HepG2 (cell line): ENCODE data around the gene MTF2. TPM values are rescaled to one million over a fixed set of nuclear protein-coding genes. Genes with fewer than 3 reads are reported as not detected.

Experiments
- ATRX ChIP-seq: sonication (generic); formaldehyde crosslinking; IDR thresholded peaks from 2 replicates; pipeline ENCODE4 v1.4.0; 2020; ENCODE audit warnings: missing genetic modification reagents, borderline replicate concordance
- BCL6 ChIP-seq: IDR thresholded peaks from 2 replicates; pipeline ENCODE4 v1.6.1; 2016; ENCODE audit warnings: missing genetic modification reagents, missing compliant biosample characterization
- BCLAF1 ChIP-seq: fragments of 450-650 bp; IDR thresholded peaks from 2 replicates; pipeline ENCODE4 v1.6.1; 2017; ENCODE audit warnings: mild to moderate bottlenecking
- HES4 ChIP-seq: sonication (generic); formaldehyde crosslinking; IDR thresholded peaks from 2 replicates; pipeline ENCODE4 v1.9.0; 2021; ENCODE audit warnings: mild to moderate bottlenecking, missing genetic modification reagents, borderline replicate concordance
- IKZF4 ChIP-seq: sonication (generic); formaldehyde crosslinking; IDR thresholded peaks from 2 replicates; pipeline ENCODE4 v1.5.1; 2020; ENCODE audit warnings: borderline replicate concordance, mild to moderate bottlenecking, low read depth, missing genetic modification reagents; ENCODE audit errors: not compliant biosample characterization
- MBNL3 ChIP-seq: fragments of 250-450 bp; sonication (Bioruptor Pico); conservative IDR thresholded peaks from 2 replicates; pipeline ENCODE4 v1.8.0; 2022; ENCODE audit warnings: mild to moderate bottlenecking, inconsistent platforms
- MEIS2 ChIP-seq: sonication (generic); formaldehyde crosslinking; IDR thresholded peaks from 2 replicates; pipeline ENCODE4 v1.9.0; 2021; ENCODE audit warnings: mild to moderate bottlenecking, missing genetic modification reagents
- NKX3-1 ChIP-seq: sonication (generic); formaldehyde crosslinking; IDR thresholded peaks from 2 replicates; pipeline ENCODE4 v1.5.0; 2020; ENCODE audit warnings: missing genetic modification reagents
- PITX1 ChIP-seq: sonication (generic); formaldehyde crosslinking; IDR thresholded peaks from 2 replicates; pipeline ENCODE4 v1.5.1; 2020; ENCODE audit warnings: mild to moderate bottlenecking, missing genetic modification reagents
- RFX5 ChIP-seq: IDR thresholded peaks from 2 replicates; pipeline ENCODE4 v1.6.1; 2011; ENCODE audit warnings: low read depth, low read length, improper control_type of control experiment
- SKI ChIP-seq: fragments of 450-650 bp; IDR thresholded peaks from one replicate; pipeline ENCODE4 v1.6.1; 2018; ENCODE audit warnings: mild to moderate bottlenecking; ENCODE audit not compliant: partially characterized antibody
- SMAD9 ChIP-seq: sonication (generic); formaldehyde crosslinking; IDR thresholded peaks from 2 replicates; pipeline ENCODE4 v1.5.1; 2020; ENCODE audit warnings: mild to moderate bottlenecking, missing genetic modification reagents
- ZNF7 ChIP-seq: IDR thresholded peaks from 2 replicates; pipeline ENCODE4 v1.6.1; 2016; ENCODE audit warnings: missing biosample characterization, missing genetic modification reagents
- ZNF746 ChIP-seq: sonication (generic); formaldehyde crosslinking; IDR thresholded peaks from 2 replicates; pipeline ENCODE4 v1.8.0; 2022; ENCODE audit warnings: mild to moderate bottlenecking, missing genetic modification reagents
- polyA plus RNA-seq, 8 experiments: library from polyadenylated mRNA; depleted of rRNA in 3 of 8; stranded (reverse) in 7 of 8; unstranded in 1 of 8; fragments of >200 nt; fragmentation: Illumina TruSeq in 4 of 8; extraction: Trizol in 4 of 8; gene quantifications; 2 replicates each; pipeline versions ENCODE4 v1.2.1 to v1.2.3, GENCODE V29; 2011 to 2016; ENCODE audit warnings: low read depth in 4 of 8, missing spikeins in 1 of 8, mixed read lengths in 1 of 8; ENCODE audit not compliant: insufficient read depth in 1 of 8
- total RNA-seq, 5 experiments: library from RNA; depleted of rRNA; stranded (reverse); fragments of >200 nt; fragmentation: Illumina TruSeq; extraction: Trizol; gene quantifications; 2 replicates each; pipeline ENCODE4 v1.2.3, GENCODE V29; 2016; ENCODE audit warnings: low read depth in 1 of 5
- TF ChIP-seq, protein P1 (sequence below): sonication (generic); formaldehyde crosslinking; IDR thresholded peaks from 2 replicates; pipeline ENCODE4 v1.9.0; 2022; ENCODE audit warnings: low read depth, missing genetic modification reagents
- TF ChIP-seq, protein P2 (sequence below): sonication (generic); formaldehyde crosslinking; IDR thresholded peaks from 2 replicates; pipeline ENCODE4 v1.5.0; 2020; ENCODE audit warnings: mild to moderate bottlenecking, missing genetic modification reagents, borderline replicate concordance

Gene MTF2
- total and polyA plus RNA-seq, 2 of the 13 experiments (the other 11 are each of a cell fraction or from before 2014, with no cell fraction given), result 48.7 to 53.9 TPM

- TF ChIP-seq BCLAF1 (no peak), BCL6 (CRISPR knock-in tag) (no peak; the same call in none of the 2 replicates), SMAD9 (CRISPR knock-in tag) (peak; percentile 54; the same call in 1 of the 2 replicates), PITX1 (no peak; the same call in 1 of the 2 replicates), RFX5 (peak; percentile 21; the same call in 1 of the 2 replicates), NKX3-1 (CRISPR knock-in tag) (peak; percentile 50; the same call in 1 of the 2 replicates), ZNF746 (CRISPR knock-in tag) (peak; percentile 64; the same call in 1 of the 2 replicates), ATRX (CRISPR knock-in tag) (no peak), ZNF7 (no peak), MEIS2 (peak; percentile 80), SKI (peak; percentile 35), IKZF4 (CRISPR knock-in tag) (no peak), MBNL3 (CRISPR knock-in tag) (no peak), HES4 (CRISPR knock-in tag) (peak; percentile 79)
- TF ChIP-seq, protein P1, sequence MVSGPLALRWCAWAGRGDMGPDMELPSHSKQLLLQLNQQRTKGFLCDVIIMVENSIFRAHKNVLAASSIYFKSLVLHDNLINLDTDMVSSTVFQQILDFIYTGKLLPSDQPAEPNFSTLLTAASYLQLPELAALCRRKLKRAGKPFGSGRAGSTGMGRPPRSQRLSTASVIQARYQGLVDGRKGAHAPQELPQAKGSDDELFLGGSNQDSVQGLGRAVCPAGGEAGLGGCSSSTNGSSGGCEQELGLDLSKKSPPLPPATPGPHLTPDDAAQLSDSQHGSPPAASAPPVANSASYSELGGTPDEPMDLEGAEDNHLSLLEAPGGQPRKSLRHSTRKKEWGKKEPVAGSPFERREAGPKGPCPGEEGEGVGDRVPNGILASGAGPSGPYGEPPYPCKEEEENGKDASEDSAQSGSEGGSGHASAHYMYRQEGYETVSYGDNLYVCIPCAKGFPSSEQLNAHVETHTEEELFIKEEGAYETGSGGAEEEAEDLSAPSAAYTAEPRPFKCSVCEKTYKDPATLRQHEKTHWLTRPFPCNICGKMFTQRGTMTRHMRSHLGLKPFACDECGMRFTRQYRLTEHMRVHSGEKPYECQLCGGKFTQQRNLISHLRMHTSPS, result no peak; the same call in 1 of the 2 replicates
- TF ChIP-seq, protein P2, sequence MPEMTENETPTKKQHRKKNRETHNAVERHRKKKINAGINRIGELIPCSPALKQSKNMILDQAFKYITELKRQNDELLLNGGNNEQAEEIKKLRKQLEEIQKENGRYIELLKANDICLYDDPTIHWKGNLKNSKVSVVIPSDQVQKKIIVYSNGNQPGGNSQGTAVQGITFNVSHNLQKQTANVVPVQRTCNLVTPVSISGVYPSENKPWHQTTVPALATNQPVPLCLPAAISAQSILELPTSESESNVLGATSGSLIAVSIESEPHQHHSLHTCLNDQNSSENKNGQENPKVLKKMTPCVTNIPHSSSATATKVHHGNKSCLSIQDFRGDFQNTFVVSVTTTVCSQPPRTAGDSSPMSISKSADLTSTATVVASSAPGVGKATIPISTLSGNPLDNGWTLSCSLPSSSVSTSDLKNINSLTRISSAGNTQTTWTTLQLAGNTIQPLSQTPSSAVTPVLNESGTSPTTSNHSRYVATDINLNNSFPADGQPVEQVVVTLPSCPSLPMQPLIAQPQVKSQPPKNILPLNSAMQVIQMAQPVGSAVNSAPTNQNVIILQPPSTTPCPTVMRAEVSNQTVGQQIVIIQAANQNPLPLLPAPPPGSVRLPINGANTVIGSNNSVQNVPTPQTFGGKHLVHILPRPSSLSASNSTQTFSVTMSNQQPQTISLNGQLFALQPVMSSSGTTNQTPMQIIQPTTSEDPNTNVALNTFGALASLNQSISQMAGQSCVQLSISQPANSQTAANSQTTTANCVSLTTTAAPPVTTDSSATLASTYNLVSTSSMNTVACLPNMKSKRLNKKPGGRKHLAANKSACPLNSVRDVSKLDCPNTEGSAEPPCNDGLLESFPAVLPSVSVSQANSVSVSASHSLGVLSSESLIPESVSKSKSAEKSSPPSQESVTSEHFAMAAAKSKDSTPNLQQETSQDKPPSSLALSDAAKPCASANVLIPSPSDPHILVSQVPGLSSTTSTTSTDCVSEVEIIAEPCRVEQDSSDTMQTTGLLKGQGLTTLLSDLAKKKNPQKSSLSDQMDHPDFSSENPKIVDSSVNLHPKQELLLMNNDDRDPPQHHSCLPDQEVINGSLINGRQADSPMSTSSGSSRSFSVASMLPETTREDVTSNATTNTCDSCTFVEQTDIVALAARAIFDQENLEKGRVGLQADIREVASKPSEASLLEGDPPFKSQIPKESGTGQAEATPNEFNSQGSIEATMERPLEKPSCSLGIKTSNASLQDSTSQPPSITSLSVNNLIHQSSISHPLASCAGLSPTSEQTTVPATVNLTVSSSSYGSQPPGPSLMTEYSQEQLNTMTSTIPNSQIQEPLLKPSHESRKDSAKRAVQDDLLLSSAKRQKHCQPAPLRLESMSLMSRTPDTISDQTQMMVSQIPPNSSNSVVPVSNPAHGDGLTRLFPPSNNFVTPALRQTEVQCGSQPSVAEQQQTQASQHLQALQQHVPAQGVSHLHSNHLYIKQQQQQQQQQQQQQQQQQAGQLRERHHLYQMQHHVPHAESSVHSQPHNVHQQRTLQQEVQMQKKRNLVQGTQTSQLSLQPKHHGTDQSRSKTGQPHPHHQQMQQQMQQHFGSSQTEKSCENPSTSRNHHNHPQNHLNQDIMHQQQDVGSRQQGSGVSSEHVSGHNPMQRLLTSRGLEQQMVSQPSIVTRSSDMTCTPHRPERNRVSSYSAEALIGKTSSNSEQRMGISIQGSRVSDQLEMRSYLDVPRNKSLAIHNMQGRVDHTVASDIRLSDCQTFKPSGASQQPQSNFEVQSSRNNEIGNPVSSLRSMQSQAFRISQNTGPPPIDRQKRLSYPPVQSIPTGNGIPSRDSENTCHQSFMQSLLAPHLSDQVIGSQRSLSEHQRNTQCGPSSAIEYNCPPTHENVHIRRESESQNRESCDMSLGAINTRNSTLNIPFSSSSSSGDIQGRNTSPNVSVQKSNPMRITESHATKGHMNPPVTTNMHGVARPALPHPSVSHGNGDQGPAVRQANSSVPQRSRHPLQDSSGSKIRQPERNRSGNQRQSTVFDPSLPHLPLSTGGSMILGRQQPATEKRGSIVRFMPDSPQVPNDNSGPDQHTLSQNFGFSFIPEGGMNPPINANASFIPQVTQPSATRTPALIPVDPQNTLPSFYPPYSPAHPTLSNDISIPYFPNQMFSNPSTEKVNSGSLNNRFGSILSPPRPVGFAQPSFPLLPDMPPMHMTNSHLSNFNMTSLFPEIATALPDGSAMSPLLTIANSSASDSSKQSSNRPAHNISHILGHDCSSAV (CRISPR knock-in tag), result no peak
Measured at GRCh38 chr1:93179886-93180722, 101.0 kb downstream of the MTF2 start, which contains the start of gene TMED5 (continued).
